Effector CD4-positive, alpha-beta T cell (primary cell): ENCODE measurements around the gene ZFHX3.
"Not testable (repeated sequence)": the region's sequence is repeated elsewhere in the genome, so short reads cannot be mapped to it uniquely, and the experiment has no call there.

Experiments
- DNase-seq: peaks from one replicate; pipeline ENCODE4 v3.0.0-alpha.2; 2020

Gene ZFHX3

DNA sequence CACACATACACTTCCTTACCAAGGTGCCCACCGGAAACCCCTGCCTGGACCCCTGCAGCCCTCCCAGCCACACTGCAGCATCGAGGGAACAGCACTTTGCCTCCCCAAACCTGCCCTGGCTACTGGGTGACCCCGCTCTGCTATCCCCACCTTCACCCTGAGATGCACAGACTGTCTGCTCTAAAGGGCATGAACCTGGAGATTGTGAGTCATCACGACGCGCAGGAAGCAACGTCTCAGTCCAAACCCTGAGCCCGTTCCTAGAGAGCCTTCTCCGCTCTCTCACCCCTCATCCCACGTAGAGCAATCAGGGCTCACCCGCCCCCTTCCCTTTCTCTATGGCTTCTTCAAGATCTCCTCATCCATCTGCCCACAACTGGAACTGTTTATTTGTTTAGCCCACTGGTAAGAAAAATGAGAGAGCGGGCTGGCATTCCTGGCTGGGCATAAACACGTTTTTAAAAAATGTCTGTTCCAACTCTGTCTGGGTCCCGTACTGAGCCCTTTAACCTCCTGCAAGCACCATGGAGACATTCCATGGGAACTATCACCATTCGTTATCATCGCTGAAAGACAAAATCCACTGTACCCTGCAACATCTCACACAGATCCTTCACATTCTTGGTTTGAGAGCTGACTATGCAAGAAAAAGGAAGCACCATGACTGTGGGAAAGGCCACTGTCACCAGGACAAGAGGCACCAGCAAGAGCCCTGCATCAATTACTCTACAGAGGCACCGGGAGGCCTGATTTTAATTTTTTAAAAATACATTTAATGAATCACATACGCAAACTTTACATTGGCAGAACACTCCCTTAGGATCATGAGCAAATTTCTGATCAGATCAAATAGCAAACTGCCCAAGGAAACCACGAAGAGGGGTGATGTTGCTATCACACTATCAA is 28.2 kb downstream of the ZFHX3 start:
- DNase-seq = no peak

DNA sequence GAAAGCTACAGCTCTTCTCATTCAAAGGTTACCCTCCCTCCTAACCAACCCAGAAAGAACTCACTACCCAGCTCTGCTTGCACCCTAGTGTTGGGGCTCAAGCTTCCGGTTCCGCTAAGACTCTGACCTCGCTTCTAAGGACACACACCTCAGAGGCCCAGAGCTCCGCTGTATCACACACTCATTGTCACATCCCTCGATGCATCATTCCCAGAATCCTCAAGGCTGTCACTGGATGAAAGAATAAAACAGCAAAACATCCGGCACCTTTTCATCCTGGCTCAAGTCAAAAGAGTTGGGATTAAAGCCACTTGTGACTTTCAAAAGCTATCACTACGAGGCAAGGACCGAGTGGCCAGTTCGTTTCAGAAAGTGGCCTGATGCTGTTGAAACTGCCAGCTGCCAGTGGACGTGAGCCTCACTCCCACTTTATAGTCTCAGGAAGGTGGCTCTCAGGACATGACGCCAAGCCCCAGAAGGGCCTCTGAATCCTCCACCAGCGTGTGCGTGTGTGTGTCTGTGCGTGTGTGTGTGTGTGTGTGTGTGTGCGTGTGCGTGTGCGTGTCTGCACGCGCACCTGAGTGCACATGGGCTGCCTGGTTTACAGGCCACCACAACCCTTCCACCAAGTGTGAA is 29.0 kb downstream of the ZFHX3 start:
- no peak for DNase-seq

- DNase-seq = no peak
Observed at GRCh38 chr16:73017321-73017720, 30.6 kb downstream of the ZFHX3 start.

DNA sequence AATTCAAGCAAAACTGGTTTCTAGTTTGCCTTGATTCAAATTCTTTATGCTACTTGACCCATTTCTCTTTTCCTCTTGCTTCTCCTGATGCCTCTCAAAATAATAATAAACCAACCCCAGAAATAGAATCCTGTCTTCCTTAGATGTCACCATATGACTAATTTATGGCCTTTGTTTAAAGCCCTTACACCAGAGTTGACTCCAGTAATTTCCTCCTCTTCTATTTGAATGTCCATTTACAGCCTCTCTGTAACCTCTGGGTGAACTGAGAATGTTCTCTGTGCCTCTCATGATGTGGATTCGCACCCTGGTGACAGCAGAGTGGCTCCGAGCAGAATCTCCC is 31.5 kb downstream of the ZFHX3 start:
- DNase-seq = no peak

DNA sequence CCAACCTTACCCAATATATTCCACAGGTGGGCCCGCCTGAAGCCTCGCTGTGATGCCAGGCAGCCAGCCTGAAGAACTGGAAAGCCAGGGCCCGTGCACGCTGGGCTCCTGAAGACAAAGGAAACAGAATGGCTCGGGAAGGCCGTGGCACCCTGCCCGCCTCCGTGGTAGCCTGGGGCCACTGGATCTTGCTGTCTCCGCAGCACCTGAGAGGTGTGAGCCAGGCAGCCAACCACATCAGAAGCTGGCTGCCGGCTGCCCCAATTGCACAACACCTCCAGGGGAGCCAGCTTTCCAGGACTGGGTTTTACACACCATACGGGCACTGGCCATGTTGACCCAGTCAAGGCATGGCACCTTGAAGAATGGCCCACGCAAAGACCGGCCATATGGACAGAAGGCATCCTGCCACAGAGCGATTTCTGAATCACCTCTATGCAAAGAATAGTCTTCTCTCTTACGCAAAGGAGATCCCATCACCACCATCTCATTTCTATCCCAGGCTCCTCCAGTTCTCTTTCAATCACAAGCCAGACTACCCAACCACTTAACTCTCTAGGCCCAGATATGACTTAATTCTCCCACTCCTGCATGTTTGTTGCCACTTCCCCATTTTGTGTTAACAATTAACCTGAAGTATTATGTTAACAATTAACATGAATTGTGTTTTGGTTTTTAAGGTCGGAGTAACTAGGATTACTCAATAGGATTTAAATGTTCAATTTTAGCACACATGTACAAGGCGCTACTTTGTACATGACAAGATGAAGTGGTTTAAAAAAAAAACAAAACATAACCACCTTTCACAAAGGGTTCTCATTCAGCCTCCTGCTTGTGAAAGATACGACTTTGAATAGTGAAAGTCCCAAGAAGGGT is 32.1 kb downstream of the ZFHX3 start:
- DNase-seq = no peak

DNA sequence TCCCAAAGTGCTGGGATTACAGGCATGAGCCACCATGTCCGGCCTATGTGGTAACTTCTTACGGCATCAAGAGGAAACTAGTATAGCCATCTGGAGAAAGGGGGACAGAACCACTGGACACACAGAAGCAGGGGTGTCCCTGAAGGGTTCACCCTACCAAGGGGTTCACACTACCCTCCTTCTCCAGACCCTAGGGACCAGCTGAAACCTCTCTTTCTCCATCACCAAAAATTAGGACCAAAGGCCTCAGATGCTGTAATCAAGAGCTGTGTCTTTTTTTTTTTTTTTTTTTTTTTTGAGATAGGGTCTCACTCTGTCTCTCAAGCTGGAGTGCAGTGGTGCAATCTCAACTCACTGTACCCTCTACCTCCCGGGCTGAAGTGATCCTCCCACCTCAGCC is 33.2 kb downstream of the ZFHX3 start:
- no peak for DNase-seq

GRCh38 chr16:73013974-73014373 is 34.0 kb downstream of the ZFHX3 start:
- no peak for DNase-seq

- no peak for DNase-seq
Observed at GRCh38 chr16:73012341-73012740, 35.6 kb downstream of the ZFHX3 start.

- DNase-seq = no peak
Observed at GRCh38 chr16:73011926-73012325, 36.0 kb downstream of the ZFHX3 start.

GRCh38 chr16:73010150-73010676 is 37.7 kb downstream of the ZFHX3 start:
- no peak for DNase-seq

- not testable (repeated sequence) for DNase-seq
Observed at GRCh38 chr16:73009710-73010109, 38.2 kb downstream of the ZFHX3 start.

- no peak for DNase-seq
Observed at GRCh38 chr16:73006026-73006425, 41.9 kb downstream of the ZFHX3 start.

DNA sequence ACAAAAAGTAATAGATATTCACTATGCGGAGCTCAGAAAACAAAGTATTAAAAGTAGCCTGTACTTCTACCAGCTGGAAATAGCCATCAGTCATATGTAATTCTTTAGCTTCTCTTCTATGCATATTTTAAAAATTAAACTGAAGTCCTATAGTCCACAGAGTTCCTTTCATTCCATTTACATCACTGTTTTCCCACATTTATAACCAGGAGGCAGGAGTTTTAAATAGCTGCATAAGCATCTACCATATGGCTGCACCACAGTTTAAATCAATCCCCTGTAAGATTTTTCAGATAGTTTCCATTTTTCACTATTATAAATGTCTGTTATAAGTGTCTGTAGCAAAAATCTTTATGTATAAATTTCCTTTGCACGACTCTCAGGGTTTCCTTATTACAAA is 45.1 kb downstream of the ZFHX3 start:
- no peak for DNase-seq

DNA sequence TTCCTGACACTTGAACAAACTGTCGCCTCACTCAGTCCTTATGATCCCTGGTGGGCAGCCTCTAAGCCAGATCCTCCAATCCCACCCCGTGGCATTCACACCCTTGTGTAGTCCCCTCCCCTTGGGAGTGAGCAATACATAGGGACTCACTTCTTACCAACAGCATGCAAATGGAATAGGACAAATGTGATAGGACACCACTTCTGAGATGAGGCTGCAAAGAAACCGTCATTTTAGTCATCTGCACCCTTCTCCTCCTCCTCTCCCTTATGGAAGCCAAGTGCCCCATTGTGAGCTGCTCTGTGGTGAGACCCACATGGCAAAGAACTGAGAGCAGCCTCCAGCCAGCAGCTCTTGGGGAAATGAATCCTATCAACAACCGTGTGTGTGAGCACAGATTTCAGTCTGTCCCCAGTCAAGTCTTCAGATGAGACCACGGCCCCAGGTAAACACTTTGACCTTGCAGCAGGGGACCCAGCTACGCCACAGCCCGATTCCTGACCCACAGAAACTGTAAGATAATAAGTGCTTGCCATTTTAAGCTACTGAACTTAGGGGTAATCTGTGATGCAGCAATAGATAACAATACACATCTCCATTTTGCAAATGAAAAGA is 46.9 kb downstream of the ZFHX3 start:
- no peak for DNase-seq

DNA sequence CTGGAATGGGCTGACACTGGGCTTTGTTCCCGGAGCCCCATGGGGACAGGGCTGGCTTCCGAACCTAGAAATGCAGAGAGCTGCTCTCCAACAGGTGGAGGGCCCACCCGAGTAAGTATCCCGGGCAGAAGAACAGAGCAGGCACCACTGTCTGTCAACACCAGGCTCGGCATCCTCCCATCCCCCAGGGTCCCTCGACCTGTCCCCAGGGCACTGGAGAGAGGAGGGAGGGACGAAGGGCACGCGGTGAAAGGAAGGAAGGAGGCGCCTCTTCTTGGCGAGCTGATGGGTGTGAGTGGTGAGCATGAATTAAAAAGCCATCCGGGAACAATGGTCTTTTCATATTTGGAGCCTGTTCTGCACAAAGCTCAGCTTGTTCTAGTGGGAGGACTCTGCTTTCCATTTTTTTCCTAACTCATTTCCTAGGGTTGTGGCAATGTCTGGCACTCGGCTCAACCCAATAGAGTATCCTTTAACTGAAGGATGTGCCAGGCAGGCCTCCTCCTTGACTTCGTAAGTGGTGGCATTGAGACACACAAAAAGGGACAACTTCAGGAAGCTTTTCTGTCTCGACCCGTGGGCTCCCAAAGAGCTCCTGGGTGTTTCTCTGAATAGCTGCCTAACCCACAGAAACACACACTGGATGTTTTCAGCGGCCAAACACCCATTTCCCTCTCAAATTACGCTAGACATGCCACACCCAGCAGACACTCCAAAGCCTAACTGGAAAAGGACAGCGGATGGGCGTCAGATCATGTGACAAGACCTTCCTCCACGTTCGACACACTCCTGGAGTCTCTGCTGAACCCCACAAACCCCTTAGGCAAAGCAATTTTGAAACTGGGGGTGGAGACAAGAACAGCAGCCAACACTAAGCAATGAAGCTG is 47.7 kb downstream of the ZFHX3 start:
- DNase-seq = no peak

GRCh38 chr16:72999541-73000019 is 48.3 kb downstream of the ZFHX3 start:
- no peak for DNase-seq

- DNase-seq = no peak
Observed at GRCh38 chr16:72997141-72997542, 50.8 kb downstream of the ZFHX3 start.

DNA sequence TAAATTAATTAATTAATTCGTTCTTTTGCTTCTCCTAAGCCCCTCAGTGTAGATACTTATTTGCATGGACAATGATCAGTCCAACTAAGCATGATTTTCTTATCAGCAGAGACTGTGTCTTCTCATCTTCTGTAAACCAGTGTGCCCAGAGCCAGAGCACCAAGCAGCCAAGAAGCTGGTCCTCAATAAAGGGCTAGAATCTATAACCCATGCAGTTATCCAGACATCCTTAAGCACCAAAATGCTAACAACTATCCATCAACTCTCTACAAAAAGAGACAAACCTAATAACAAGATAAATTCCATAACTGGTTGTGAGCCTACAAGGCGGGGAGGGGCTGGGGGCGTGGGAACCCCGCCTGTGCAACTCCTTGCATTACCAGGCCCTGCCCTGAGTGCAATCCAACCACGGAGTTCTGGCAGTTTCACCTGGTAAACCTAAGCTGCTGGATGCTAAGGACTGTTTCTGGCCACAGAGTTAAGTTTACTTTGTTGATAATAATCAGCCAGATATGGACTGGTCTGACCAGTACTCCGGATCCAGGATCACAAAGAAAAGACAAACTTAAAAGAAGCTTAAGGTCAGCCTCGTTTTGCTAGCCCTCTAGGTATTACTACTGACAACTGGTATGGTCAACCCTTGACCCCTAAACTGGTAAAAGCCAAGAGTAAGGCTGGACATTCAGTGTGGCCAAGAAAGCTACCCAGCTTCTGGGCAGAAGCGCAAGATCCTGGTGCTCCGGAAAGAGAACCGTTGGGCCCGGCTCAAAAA is 51.5 kb downstream of the ZFHX3 start:
- DNase-seq = no peak

DNA sequence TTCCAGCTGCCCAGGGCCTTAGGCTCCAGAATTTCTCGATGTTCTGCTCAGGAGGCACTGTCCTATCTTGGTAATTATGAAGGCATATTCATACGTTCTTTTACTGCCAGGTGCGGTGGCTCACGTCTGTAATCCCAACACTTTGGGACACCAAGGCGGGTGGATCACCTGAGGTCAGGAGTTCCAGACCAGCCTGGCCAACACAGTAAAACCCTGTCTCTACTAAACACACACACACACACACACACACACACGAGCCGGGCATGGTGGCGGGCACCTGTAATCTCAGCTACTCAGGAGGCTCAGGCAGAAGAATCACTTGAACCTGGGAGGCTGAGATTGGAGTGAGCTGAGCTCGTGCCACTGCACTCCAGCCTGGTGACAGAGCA is 52.1 kb downstream of the ZFHX3 start:
- not testable (repeated sequence) for DNase-seq

DNA sequence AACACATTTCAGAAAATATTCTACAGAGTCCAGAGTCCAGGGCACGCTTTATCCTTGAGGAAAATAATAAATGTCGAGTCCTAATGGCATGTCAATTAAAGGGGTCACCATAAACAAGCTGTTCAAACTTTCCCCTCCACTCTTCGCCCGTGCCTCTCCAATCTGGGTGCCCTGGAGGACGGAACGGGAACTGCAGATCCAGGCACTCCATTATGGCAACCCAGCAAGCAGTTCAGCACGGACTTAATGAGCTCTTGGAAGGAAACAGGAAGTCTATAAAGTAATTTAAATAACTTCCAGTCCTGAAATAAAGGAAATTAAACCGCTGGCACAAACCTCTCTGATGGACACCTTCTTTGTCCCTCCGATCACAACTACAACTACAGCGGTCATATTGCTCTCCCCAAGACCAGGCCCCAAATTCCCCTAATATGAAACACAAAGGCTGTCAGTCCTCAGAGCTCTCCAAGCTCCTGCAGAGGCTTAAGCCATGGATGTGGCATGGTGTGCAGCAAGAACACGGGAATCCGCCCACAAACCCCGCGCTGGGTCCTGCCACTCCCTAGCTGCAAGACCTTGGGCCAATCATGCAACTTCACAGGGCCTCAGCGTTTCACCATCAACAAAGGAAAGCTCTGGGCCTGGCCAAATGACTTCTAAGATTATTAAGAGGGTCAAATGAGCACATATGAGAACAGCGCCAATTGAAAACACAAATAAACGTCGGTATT is 52.6 kb downstream of the ZFHX3 start:
- no peak for DNase-seq
